Sigmoid colon (tissue), 4 donors: ENCODE data around the gene FZR1.

Source experiments
- EP300 ChIP-seq, 4 donors: sonication (generic); formaldehyde crosslinking; IDR thresholded peaks; one replicate each; pipeline ENCODE4 v1.6.1; 2017; ENCODE audit warnings: antibody characterized with exemption in 4 of 4
- POLR2A ChIP-seq, 2 donors: fragments of 450-650 bp; IDR thresholded peaks; one replicate each; pipeline ENCODE4 v1.6.1; 2016; ENCODE audit warnings: antibody characterized with exemption in 2 of 2, mild to moderate bottlenecking in 2 of 2, moderate library complexity in 2 of 2
- POLR2AphosphoS5 ChIP-seq, 4 donors: sonication (generic); formaldehyde crosslinking; IDR thresholded peaks; one replicate each; pipeline ENCODE4 v1.6.1; 2017; ENCODE audit warnings: antibody characterized with exemption in 4 of 4
- TF ChIP-seq, protein P1 (sequence below), 4 experiments: fragments of 450-650 bp in 3 of 4; fragments of 200-600 bp in 1 of 4; IDR thresholded peaks; one replicate each; pipeline ENCODE4 v1.5.1; 2016 to 2019; ENCODE audit warnings: antibody characterized with exemption in 4 of 4, mild to moderate bottlenecking in 3 of 4, moderate library complexity in 2 of 4

DNA sequence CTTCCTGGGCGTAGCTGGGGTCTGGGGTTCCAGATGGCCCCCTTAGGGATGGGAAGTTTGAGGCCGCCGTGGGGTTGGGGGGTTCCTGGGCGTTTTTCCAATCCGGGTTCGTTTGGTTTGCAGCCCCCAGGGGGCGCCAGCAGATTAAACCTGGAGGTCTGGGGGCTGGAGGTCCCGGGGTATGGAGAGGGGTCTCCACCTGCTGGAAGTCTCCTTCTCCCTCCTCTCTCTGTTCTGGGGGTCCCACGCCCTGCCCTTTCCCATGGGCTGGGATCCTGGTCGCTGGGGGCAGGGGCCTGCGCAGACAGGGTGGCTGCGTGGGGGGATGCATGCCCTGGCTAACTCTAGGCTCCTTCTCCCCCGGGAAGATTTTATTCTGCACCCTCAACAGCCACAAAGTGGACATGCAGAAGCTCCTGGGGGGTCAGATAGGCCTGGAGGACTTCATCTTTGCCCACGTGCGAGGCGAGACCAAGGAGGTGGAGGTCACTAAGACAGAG lies 80.1 kb downstream of the FZR1 start:
- TF ChIP-seq EP300 (IDR thresholded peaks at IDR 0.05) (no peak), POLR2AphosphoS5 (IDR thresholded peaks at IDR 0.05) (no peak), POLR2A (IDR thresholded peaks at IDR 0.05) (no peak)
- TF ChIP-seq, protein P1, sequence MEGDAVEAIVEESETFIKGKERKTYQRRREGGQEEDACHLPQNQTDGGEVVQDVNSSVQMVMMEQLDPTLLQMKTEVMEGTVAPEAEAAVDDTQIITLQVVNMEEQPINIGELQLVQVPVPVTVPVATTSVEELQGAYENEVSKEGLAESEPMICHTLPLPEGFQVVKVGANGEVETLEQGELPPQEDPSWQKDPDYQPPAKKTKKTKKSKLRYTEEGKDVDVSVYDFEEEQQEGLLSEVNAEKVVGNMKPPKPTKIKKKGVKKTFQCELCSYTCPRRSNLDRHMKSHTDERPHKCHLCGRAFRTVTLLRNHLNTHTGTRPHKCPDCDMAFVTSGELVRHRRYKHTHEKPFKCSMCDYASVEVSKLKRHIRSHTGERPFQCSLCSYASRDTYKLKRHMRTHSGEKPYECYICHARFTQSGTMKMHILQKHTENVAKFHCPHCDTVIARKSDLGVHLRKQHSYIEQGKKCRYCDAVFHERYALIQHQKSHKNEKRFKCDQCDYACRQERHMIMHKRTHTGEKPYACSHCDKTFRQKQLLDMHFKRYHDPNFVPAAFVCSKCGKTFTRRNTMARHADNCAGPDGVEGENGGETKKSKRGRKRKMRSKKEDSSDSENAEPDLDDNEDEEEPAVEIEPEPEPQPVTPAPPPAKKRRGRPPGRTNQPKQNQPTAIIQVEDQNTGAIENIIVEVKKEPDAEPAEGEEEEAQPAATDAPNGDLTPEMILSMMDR (IDR thresholded peaks at IDR 0.05) = peak; percentile 5 to 53 (median 27)
